Activated CD4-positive, alpha-beta T cell treated with anti-CD3 and anti-CD28 coated beads, Interleukin-2, amount 10 ng/mL, durations not matched to agents 7 days and 5 days (primary cell): ENCODE data around the gene SLC25A18. TPM values are rescaled to one million over a fixed set of nuclear protein-coding genes. Genes with fewer than 3 reads are reported as not detected.

Source experiments
- CTCF ChIA-PET: fragments of 350-600 bp; sonication (Branson Sonifier 250); formaldehyde crosslinking; loops from one replicate; lab custom pipeline; 2021; ENCODE audit warnings: antibody characterized with exemption; lab: Charles Lee
- POLR2A ChIA-PET: fragments of 350-600 bp; sonication (Branson Sonifier 250); formaldehyde crosslinking; loops from one replicate; lab custom pipeline; 2021; ENCODE audit warnings: antibody characterized with exemption; lab: Charles Lee
- DNase-seq: peaks from one replicate; pipeline ENCODE4 v3.0.0-alpha.2; 2020
- H3K27ac Mint-ChIP-seq: one replicate; pipeline ENCODE4 v1.8.0; 2021; ENCODE audit warnings: mild to moderate bottlenecking, moderate library complexity, mixed read lengths
- H3K27me3 Mint-ChIP-seq: one replicate; pipeline ENCODE4 v1.8.0; 2021; ENCODE audit warnings: mixed read lengths
- H3K36me3 Mint-ChIP-seq: one replicate; pipeline ENCODE4 v1.8.0; 2021; ENCODE audit warnings: low read depth, mixed read lengths
- H3K4me1 Mint-ChIP-seq: one replicate; pipeline ENCODE4 v1.8.0; 2021; ENCODE audit warnings: mixed read lengths
- H3K4me3 Mint-ChIP-seq: one replicate; pipeline ENCODE4 v1.8.0; 2021; ENCODE audit warnings: mild to moderate bottlenecking, moderate library complexity, mixed read lengths
- H3K9me3 Mint-ChIP-seq: one replicate; pipeline ENCODE4 v1.8.0; 2021; ENCODE audit warnings: mixed read lengths
- total RNA-seq, 2 experiments: library from RNA; stranded (reverse); gene quantifications; one replicate each; pipeline ENCODE4 v1.2.3, GENCODE V29; 2021

SLC25A18 gene
- total RNA-seq, 2 experiments from 2014 or later: not detected

GRCh38 chr22:17596226-17596625 is 32.9 kb downstream of the SLC25A18 start:
- H3K9me3 Mint-ChIP-seq: no peaks in the 10 kb centered on the region
- CTCF ChIA-PET: interaction anchor here (0.7 kb wide), 1 partner anchor 16 kb away, joined by 3 read pairs; no protein-coding TSS in a partner anchor
- peaks cover 60% of the 10 kb centered on the region for H3K36me3 Mint-ChIP-seq
- no peak overlapping the region for H3K4me3 Mint-ChIP-seq
- H3K27me3 Mint-ChIP-seq: no peaks in the 10 kb centered on the region
- H3K4me1 Mint-ChIP-seq: no peaks in the 10 kb centered on the region
- POLR2A ChIA-PET: interaction anchor here (0.6 kb wide), 1 partner anchor 12 kb away, joined by 12 read pairs; no protein-coding TSS in a partner anchor
- DNase-seq: no peak
- H3K27ac Mint-ChIP-seq: no peak overlapping the region

GRCh38 chr22:17597217-17597616 is 33.9 kb downstream of the SLC25A18 start:
- H3K27me3 Mint-ChIP-seq: no peaks in the 10 kb centered on the region
- H3K36me3 Mint-ChIP-seq: peaks cover 54% of the 10 kb centered on the region
- no peak overlapping the region for H3K4me3 Mint-ChIP-seq
- H3K9me3 Mint-ChIP-seq: no peaks in the 10 kb centered on the region
- POLR2A ChIA-PET: interaction anchor here (0.6 kb wide), 1 partner anchor 12 kb away, joined by 11 read pairs; no protein-coding TSS in a partner anchor
- DNase-seq: no peak
- H3K4me1 Mint-ChIP-seq: no peaks in the 10 kb centered on the region
- CTCF ChIA-PET: interaction anchor here (0.7 to 0.8 kb wide), 2 partner anchors 9 to 279 kb away, joined by 3 to 4 read pairs; no protein-coding TSS in a partner anchor
- H3K27ac Mint-ChIP-seq: no peak overlapping the region

GRCh38 chr22:17598318-17598717 is 35.0 kb downstream of the SLC25A18 start:
- Mint-ChIP-seq H3K36me3 (peaks cover 47% of the 10 kb centered on the region), H3K4me3 (no peak overlapping the region), H3K27me3 (no peaks in the 10 kb centered on the region), H3K4me1 (no peaks in the 10 kb centered on the region), H3K27ac (no peak overlapping the region), H3K9me3 (no peaks in the 10 kb centered on the region)
- CTCF ChIA-PET: no interaction called here
- POLR2A ChIA-PET: no interaction called here
- no peak for DNase-seq

- no peak for DNase-seq
- ChIA-PET POLR2A (no interaction called here), CTCF (interaction anchor here (1.6 kb wide), 1 partner anchor 188 kb away, joined by 3 read pairs; no protein-coding TSS in a partner anchor)
- Mint-ChIP-seq H3K27ac (no peak overlapping the region), H3K27me3 (no peaks in the 10 kb centered on the region), H3K4me1 (peaks cover 6% of the 10 kb centered on the region), H3K36me3 (peaks cover 38% of the 10 kb centered on the region), H3K9me3 (no peaks in the 10 kb centered on the region), H3K4me3 (no peak overlapping the region)
Measured at GRCh38 chr22:17601031-17601430, 37.7 kb downstream of the SLC25A18 start.

- POLR2A ChIA-PET: no interaction called here
Measured at GRCh38 chr22:17603668-17604067, 40.4 kb downstream of the SLC25A18 start.

GRCh38 chr22:17606496-17606895 is 43.2 kb downstream of the SLC25A18 start:
- no peak for DNase-seq

More at GRCh38 chr22:17603668-17604067, 40.4 kb downstream of the SLC25A18 start:
- CTCF ChIA-PET: interaction anchor here (0.7 to 0.8 kb wide), 2 partner anchors 16 to 30 kb away, joined by 3 to 5 read pairs; no protein-coding TSS in a partner anchor
- H3K27me3 Mint-ChIP-seq: no peaks in the 10 kb centered on the region
- DNase-seq: no peak
- no peaks in the 10 kb centered on the region for H3K9me3 Mint-ChIP-seq
- H3K4me1 Mint-ChIP-seq: peaks cover 6% of the 10 kb centered on the region
- H3K36me3 Mint-ChIP-seq: peaks cover 15% of the 10 kb centered on the region
- H3K4me3 Mint-ChIP-seq: no peak overlapping the region
- H3K27ac Mint-ChIP-seq: no peak overlapping the region

GRCh38 chr22:17607891-17608521 is 44.7 kb downstream of the SLC25A18 start:
- H3K27ac Mint-ChIP-seq: no peak overlapping the region
- H3K27me3 Mint-ChIP-seq: no peaks in the 10 kb centered on the region
- H3K9me3 Mint-ChIP-seq: no peaks in the 10 kb centered on the region
- H3K4me1 Mint-ChIP-seq: peaks cover 6% of the 10 kb centered on the region
- H3K36me3 Mint-ChIP-seq: peaks cover 22% of the 10 kb centered on the region
- H3K4me3 Mint-ChIP-seq: no peak overlapping the region
- ChIA-PET POLR2A (no interaction called here), CTCF (interaction anchor here (0.6 to 1.6 kb wide), 2 partner anchors 20 to 29 kb away, joined by 3 to 4 read pairs; no protein-coding TSS in a partner anchor)
- DNase-seq: no peak

More at GRCh38 chr22:17606496-17606895, 43.2 kb downstream of the SLC25A18 start:
- Mint-ChIP-seq H3K27me3 (no peaks in the 10 kb centered on the region), H3K27ac (no peak overlapping the region), H3K9me3 (no peaks in the 10 kb centered on the region), H3K4me1 (peaks cover 6% of the 10 kb centered on the region), H3K4me3 (no peak overlapping the region), H3K36me3 (peaks cover 12% of the 10 kb centered on the region)
- POLR2A ChIA-PET: no interaction called here
- CTCF ChIA-PET: interaction anchor here (0.6 to 1.6 kb wide), 4 partner anchors 8 to 439 kb away, joined by 3 to 6 read pairs (median 4); partner anchors contain the start of gene BCL2L13

- no peaks in the 10 kb centered on the region for H3K9me3 Mint-ChIP-seq
- H3K4me1 Mint-ChIP-seq: no peaks in the 10 kb centered on the region
- peaks cover 20% of the 10 kb centered on the region for H3K36me3 Mint-ChIP-seq
- no peak for DNase-seq
- H3K27ac Mint-ChIP-seq: no peak overlapping the region
- POLR2A ChIA-PET: no interaction called here
- CTCF ChIA-PET: interaction anchor here (0.6 kb wide), 1 partner anchor 14 kb away, joined by 5 read pairs; no protein-coding TSS in a partner anchor
- no peaks in the 10 kb centered on the region for H3K27me3 Mint-ChIP-seq
- no peak overlapping the region for H3K4me3 Mint-ChIP-seq
Measured at GRCh38 chr22:17612057-17612456, 48.8 kb downstream of the SLC25A18 start.

- no peak overlapping the region for H3K4me3 Mint-ChIP-seq
- no peak overlapping the region for H3K27ac Mint-ChIP-seq
- DNase-seq: no peak
- peaks cover 20% of the 10 kb centered on the region for H3K36me3 Mint-ChIP-seq
- H3K27me3 Mint-ChIP-seq: no peaks in the 10 kb centered on the region
- POLR2A ChIA-PET: no interaction called here
- CTCF ChIA-PET: no interaction called here
- no peaks in the 10 kb centered on the region for H3K4me1 Mint-ChIP-seq
- no peaks in the 10 kb centered on the region for H3K9me3 Mint-ChIP-seq
Measured at GRCh38 chr22:17613280-17613679, 50.0 kb downstream of the SLC25A18 start.

- Mint-ChIP-seq H3K9me3 (no peaks in the 10 kb centered on the region), H3K4me1 (peaks cover 30% of the 10 kb centered on the region), H3K27me3 (no peaks in the 10 kb centered on the region), H3K27ac (peak overlapping the region; percentile 90), H3K36me3 (peaks cover 14% of the 10 kb centered on the region), H3K4me3 (peak overlapping the region; percentile 94)
- ChIA-PET POLR2A (no interaction called here), CTCF (interaction anchor here (1.3 kb wide), 1 partner anchor 21 kb away, joined by 4 read pairs; no protein-coding TSS in a partner anchor)
- no peak for DNase-seq
Measured at GRCh38 chr22:17627961-17628405, 64.7 kb downstream of the SLC25A18 start.

GRCh38 chr22:17628406-17629172 is 65.3 kb downstream of the SLC25A18 start, which contains the start of gene ATP6V1E1:
Gene ATP6V1E1, minus strand, starts transcription at chr22:17628749. Its CDS starts 114 bp downstream, at chr22:17628635.
- Mint-ChIP-seq H3K9me3 (no peaks in the 10 kb centered on the region), H3K4me1 (peaks cover 28% of the 10 kb centered on the region), H3K27me3 (no peaks in the 10 kb centered on the region), H3K36me3 (peaks cover 11% of the 10 kb centered on the region), H3K27ac (peak within 1 kb of the TSS; percentile 90), H3K4me3 (peak within 1 kb of the TSS; percentile 94)
- DNase-seq: peak; percentile 96
- ChIA-PET CTCF (interaction anchor here (1.3 kb wide), 1 partner anchor 21 kb away, joined by 4 read pairs; no protein-coding TSS in a partner anchor), POLR2A (no interaction called here)

GRCh38 chr22:17629173-17629489 is 65.8 kb downstream of the SLC25A18 start:
- DNase-seq: no peak
- H3K36me3 Mint-ChIP-seq: peaks cover 7% of the 10 kb centered on the region
- peaks cover 24% of the 10 kb centered on the region for H3K4me1 Mint-ChIP-seq
- CTCF ChIA-PET: no interaction called here
- H3K4me3 Mint-ChIP-seq: peak overlapping the region; percentile 94
- POLR2A ChIA-PET: no interaction called here
- no peaks in the 10 kb centered on the region for H3K9me3 Mint-ChIP-seq
- no peaks in the 10 kb centered on the region for H3K27me3 Mint-ChIP-seq
- peak overlapping the region; percentile 90 for H3K27ac Mint-ChIP-seq
